GM19238 (cell line): Measurements from ENCODE around the gene DHPS.
A peak's percentile ranks its signal among the peaks of the same experiment; 100 is the strongest.
"Not testable (repeated sequence)": the region's sequence is repeated elsewhere in the genome, so short reads cannot be mapped to it uniquely, and the experiment has no call there.

Source experiments
- DNase-seq: peaks from one replicate; pipeline ENCODE4 v3.0.0; 2011; ENCODE audit warnings: low spot score; ENCODE audit not compliant: insufficient read length

DHPS gene

DNA sequence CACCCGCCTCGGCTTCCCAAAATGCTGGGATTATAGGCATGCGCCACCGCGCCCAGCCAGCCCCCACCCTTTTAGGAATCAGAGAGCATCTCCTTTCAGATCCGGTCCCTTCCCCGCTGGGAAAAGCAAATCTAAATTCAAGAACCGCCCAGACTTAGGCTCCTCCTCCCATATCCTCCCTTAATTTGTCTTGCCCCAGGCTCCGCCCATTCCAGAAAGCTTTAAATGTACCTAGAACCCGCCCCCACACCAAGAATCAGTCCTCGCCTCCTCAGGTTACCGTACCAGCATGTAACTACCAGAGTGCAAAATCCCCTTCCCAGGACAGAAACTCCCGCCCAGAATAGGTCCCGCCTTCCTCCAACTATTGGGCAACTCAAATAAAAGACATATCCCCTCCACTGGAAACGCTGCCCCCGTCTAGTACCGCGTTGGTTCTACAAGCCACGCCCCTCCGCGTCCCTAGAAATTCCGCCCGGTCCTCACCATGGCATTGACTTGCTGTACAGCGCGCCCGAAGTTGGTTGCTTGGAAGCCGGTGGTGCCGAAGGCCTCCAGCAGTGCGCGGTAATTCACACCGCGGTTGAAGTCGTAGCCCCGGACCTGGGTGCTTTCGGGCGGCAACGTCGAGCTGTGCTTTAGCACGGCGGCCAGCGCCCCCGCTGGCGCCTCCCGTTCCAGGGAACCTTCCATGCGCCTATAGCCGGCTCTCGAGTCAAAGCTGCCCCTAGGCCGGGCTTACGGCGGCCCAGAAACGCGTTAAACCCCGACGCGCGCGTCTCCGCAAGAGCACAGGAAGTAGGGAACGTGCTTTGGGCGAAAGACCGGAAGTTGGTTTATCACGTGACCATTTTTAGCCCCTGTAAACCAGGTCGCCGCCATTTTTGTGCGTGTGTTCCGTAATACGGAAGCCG, at the start of gene DHPS:
Gene DHPS (minus strand): TSS at position 807 of the 914 bp plus-strand sequence. CDS start 114 bp downstream, at position 693.
- DNase-seq, result peak; percentile 93

DNA sequence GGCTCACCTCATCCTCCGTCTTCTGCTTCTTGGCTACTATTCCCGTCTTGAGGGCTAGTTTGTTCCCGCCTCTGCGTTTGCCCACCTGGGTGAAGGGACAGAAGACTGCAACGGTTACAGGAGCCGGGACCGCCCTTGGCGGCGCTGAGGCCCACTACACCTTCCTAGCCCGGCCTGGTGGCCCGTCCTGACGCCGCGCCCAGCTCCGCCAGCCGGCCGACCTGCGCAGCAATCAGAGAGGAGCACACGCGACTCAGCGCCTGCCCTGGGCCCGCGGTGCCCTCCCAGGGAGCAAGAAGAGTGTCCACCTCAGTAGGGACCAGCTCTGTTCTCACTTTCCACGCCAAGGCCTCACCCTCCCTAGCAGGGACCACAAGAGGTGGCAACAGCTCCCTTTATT, 49.7 kb upstream of the DHPS start:
- no peak for DNase-seq

DNA sequence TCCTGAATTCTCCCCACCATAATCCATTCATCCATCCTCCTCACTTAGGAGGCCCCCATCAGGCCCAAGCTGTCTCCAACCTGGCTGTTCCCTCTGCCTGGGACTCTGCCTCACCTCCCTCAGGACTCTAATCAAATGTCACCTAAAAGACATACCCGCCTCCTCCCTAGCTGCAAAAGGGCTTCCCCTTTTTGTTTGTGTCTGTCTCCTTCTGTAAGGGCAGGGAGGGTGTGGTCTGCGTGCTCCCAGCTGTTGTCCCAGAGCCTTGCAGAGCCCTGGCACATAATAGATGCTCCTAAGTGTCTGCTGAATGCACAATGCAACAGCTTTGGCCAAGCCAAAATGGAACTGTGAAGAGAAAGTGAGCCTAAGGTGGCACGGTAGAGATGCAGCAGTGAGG, 48.4 kb upstream of the DHPS start:
- no peak for DNase-seq

DNA sequence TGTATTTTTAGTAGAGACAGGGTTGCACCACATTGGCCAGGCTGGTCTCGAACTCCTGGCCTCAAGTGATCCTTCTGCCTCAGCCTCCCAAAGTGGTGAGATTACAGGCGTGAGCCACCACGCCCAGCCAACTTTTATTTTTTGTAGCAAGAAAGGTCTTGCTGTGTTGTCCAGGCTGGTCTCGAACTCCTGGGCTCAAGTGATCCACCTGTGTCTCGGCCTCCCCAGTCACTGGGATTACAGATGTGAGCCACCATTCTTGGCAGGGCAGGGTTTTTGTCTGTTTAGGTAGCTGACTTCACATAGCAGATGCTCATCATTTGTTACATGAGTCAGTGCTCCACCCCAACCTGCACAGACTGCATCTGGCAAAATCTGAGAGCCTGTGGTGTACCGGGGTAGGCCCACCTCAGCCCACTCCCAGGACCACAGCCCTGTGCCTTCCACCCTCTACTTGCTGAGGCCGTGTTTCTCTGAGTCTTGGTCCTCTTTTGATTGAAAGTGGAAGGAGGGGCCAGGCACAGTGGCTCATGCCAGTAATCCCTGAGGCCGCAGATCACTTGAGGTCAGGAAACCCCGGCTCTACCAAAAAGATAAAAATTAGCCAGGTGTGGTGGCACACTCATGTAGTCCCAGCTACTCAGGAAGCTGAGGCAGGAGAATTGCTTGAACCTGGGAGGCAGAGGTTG, 46.2 kb upstream of the DHPS start:
- no peak for DNase-seq

DNA sequence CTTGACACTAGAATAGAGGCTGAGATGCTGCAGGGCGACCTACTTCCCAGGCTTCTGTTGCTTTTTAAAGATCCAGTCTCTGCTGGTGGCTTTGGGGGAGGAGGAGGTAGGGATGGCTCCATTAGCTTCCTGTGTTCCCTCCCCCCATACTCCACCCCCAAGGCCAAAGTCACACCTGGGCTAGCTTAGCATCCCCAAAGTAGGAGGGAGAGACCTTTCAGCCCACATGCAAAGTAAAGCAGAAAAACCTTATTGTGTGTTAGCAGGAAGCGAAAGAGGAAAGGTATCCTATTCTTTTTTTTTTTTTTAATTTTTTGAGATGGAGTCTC, 45.3 kb upstream of the DHPS start:
- no peak for DNase-seq

DNA sequence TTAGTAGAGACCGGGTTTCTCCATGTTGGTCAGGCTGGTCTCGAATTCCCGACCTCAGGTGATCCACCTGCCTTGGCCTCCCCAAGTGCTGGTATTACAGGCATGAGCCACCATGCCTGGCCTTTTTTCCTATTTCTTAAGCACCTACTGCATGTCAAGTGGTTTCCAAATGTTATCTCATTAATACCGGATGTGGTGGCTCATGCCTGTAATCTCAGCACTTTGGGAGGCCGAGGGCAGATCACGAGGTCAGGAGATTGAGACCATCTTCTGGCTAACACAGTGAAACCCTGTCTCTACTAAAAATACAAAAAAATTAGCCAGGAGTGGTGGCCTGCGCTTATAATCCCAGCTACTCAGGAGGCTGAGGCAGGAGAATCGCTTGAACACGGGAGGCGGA, 43.9 kb upstream of the DHPS start:
- not testable (repeated sequence) for DNase-seq

DNA sequence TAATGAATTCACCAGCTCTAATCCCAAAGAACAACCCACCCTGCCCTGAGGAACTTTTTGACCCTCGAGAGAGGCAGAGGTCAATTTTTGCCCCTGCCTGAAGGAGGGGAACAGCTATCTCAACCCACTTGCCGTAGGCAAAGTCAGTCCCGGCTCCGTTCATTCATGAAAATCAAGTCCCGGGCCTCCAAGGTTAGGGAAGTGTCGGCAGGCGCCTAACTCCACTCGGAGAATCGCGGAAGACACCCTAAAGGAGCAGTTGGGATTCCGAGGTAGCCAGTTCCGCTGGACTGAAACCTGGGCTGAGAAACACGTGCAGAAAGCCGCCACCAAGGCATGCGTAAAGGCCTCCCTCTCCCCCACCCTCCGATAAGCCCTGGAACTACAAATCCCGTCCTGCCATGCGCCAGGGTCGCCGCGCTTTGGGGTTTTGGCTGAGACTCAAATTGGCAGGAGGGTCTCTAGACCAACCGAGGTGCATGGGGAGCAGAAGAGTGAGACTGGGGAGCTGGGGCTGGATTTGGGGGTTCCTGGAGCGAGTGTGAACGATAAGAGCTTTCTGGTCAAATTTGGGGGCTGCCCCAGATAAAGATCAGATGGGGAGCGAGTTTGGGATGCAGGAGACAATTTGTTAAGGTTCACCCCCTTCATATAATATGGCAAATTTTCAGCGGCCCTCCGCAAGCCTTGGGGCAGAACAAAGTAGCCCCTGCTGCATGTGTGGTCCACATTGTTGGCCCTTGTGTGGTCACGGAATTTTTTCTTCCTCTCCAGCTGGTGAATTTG, 42.2 kb upstream of the DHPS start, which contains the start of gene TNPO2:
Gene TNPO2 (minus strand): TSS at position 292 of the 786 bp plus-strand sequence. CDS start 2,955 bp downstream, outside the sequence.
- DNase-seq, result peak; percentile 85

DNA sequence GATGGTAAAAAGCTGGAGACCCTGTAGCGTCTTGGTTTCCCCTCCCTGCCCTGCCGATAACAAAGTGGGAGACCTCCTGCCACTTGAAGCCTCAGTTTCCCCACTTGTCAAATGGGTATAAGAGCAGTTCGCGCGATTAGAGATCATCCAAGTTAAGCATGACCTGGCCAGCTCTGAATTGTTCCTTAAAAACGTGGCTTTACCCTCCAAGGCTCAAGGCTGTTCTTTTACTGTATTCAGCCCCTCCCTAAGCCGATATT, 41.6 kb upstream of the DHPS start:
- DNase-seq, result no peak

DNA sequence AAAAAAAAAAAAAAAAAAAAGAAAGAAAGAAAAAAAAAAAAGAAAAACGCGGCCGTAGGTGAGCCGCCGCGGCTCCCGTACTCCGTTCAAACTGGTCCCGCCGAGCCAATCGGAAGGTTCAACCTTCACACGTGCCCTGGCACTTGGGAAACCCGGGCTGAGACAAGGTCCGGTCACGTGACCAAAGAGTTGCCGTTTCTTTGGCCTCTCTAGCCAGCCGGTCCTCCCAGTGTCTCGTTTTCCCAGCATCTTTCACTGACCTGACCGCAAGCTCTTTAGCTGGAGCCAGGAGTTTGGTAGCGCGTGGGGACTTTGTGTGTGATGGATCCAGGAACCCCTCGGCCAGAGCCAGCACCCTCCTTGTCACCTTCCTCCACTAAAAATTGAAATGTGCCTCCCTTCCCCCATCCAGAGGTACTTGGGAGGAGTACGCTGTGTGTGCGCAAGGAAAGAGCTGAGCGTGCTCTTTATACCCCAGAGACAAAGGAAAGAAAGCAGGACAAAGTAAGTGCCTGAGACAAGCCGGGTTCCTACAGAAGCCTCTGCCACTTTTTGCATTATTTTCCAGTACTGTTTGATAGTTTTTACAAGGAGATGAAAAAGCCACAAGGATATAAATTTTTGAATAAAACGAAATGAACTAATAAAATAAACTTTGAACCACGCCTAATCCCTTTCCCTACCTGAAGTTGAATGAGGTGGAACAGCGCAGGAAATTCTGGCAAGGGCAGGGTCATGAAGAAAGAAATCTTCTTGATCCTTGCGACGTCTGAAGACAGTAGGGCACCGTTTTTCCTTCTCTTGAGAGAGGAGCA, 41.1 kb upstream of the DHPS start:
- DNase-seq, result peak; percentile 99

DNA sequence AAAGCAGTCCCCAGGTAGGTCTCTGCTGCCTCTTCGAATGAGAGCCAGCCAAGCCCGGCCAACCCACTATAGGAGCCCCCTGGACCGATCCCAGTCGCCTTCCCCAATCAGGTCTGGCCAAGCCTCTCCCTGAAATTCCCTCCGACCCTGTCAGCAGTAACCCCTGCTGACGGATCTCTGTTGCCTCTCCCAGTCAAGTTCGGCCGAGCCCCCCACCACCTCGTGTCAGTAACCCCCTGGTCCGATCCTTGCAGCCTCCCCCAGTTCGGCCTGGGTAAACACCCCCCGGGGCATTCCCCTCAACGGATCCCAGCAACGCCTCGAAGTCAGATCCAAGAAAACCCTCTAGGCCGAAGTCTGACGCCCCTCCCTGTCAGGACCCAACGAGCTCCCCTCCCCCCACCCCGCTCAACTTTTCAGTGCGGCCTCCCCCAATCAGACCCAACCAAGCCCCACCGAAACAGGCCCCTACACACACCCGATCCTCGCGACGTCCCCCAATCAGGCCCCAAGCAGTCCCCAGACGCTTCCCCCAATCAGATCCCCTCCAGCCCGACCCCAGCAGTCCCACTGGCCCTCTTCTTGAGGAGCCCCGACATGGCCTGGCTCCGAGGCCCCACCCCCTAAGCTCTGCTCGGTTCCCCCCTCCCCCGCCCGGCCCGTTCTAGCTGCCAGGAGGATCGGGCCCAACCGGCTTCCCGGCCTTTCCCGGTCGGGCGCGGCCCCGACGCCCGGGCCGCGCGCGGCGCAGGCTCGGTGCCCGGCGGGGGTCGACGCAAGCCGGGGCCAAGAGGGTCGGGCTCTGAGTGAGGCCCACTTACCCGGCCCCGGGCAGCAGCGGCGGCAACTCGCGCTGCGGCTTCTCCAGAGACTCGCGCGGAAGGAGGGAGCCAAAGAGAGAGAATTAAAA, 40.2 kb upstream of the DHPS start:
- peak; percentile 72 for DNase-seq

DNA sequence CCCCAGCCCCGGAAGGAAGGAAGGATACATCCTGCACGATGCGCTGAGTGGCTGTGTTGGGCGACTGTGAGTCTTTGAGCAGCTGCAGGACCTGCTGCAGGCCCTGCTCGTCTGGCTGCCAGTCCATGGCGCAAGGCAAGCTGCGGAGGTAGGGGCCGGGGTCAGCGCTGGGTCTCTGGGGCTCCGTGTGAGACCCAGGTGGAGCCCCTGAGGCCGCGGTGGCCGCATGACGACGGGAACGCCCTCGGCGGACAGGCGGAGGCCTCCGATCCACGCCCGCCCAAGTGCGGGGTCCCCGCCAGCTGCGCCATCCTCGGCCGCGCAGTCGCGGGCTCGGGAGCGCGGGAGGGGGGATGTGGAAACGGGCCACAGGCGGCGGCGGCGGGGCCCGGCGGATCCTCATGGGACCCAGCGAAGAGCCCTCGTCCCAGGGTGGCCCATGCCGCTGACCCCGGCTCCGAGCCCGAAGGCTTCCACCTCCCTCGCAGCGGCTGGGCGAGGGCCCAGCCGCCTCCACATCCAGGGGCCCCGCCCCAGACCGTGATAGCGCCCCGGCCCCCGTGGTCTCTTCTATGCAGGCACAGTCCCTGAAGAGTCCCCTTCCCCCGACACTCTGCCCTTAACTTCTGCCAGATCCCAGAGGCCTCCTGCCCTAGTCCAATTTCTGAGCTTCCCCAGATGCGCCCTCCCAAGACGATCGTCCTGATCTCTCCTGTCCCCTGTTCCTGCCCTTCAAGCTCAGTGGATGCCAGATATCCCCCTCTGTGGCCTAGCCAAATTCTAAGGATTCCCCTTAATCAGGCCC, 39.4 kb upstream of the DHPS start:
- no peak for DNase-seq

DNA sequence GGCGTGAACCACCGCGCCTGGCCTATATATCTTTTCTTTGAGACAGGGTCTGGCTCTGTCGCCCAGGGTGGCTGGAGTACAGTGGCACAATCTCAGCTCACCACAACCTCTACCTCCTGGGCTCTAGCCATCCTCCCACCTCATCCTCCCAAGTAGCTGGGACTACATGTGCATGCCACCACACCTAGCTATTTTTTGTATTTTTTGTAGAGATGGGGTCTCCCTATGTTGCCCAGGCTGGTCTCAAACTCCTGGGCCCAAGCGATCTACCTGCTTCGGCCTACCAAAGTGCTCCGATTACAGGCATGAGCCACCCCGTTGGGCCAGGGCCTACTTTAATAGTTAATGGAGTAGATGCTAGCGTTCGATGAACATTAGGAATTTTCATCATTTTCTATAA, 38.6 kb upstream of the DHPS start:
- no peak for DNase-seq

DNA sequence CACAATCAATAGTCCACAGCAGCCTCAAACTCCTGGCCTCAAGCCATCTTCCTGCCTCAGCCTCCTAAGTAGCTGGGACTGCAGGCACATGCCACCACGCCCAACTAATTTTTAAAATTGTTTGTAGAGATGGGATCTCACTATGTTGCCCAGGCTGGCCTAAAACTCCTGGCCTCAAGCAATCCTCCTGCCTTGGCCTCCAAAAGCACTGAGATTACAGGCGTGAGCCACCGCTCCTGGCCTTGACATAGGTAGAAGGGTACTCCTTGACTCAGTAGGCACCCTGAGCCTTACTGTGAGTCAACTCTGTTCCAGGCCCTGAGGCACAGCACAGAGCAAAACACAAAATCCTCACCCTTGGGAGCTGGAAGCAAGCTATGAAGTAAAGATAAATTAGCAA, 34.2 kb upstream of the DHPS start:
- no peak for DNase-seq

DNA sequence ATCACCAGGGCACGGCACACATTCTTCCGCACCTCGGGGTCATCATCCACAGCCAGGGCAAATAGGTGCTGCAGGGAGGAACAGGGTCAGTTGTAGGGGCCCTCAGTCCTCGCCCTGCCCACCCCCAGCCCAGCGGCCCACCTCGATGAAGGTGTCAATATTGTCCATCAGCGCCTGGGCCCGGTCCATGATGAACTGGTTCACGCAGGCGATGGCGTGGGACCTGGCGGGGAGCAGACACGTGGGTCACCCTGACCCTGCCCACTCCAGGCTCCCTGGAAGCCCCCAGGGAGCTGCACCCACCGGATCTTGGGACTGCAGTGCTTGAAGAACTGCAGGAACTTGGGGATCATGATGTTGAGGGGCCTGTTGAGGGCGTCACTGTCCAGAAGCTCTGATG, 33.4 kb upstream of the DHPS start:
- DNase-seq, result no peak

DNA sequence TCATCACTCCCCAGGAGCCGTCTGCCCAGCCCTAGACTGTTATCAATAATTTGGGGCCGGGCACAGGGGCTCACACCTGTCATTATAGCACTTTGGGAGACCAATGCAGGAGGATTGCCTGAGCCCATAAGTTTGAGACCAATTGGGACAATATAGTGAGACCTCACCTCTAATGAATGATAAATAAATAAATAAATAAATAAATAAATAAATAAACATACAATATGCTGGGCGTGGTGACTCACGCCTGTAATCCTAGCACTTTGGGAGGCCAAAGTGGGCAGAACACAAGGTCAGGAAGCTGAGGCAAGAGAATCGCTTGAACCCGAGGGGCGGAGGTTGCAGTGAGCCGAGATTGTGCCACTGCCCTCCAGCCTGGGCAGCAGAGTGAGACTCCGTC, 31.6 kb upstream of the DHPS start:
- not testable (repeated sequence) for DNase-seq

DNA sequence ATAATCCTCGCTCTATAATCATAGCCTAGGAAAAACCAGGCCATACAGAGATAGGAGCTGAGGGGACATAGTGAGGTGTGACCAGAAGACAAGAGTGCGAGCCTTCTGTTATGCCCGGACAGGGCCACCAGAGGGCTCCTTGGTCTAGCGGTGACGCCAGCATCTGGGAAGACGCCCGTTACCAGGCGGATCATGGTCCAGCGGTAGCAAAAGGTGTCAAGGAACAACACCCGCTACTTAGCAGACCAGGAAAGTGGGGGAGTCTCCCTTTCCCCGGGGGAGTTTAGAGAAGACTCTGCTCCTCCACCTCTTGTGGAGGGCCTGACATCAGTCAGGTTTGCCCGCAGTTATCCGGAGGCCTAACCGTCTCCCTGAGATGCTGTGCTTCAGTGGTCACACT, 30.4 kb upstream of the DHPS start:
- not testable (repeated sequence) for DNase-seq

DNA sequence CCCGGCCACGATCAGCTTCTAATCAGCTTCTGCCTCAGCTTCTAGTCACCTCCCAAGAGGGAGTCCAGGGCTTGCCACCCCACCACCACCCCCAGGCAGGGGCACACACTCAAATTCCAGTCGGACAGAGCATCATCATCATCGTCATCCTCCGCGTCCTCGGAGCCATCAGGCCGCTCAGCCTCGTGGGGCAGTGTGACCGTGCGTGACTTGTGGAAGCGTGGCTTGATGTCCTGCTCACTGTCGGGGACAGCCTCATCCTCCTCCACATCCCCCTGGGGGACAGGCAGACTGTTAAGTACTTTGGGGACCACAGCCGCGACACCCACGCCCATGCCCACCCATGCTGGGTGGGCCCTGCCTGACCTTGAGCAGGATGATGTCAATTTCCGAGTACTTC, 29.5 kb upstream of the DHPS start:
- DNase-seq, result no peak

DNA sequence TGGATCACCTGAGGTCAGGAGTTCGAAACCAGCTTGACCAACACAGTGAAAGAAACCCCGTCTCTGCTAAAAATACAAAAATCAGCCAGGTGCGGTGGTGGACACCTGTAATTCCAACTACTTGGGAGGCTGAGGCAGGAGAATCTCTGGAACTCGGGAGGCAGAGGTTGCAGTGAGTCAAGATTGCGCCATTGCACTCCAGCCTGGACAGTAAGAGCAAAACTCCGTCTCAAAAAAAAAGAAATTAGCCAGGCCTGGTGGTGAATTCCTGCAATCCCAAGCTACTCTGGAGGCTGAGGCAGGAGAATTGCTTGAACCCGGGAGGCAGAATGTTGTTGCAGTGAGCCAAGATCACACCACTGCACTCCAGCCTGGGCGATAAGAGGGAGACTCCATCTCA, 27.0 kb upstream of the DHPS start:
- no peak for DNase-seq

DNA sequence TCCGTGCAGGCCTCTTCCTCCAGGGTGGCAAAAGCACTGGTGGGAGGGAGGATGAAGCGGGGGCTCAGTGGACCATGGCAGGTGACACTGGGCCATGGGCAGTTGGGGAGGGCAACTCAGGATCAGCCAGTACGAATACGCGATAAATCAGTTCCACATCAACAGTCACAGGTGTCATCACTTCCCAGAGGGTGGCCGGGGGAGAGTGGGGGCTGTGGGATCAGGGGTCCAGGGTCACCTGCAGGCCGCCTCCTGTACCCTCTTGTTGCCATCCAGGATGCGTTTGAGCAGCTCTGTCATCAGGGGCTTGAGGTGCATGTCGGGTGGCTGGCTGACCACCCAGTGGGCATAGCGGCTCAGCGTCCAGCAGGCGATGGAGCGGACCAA, 24.6 kb upstream of the DHPS start:
- DNase-seq, result no peak
